Measurements from ENCODE around the gene SNTG2. TPM values are rescaled to one million over a fixed set of nuclear protein-coding genes. Genes with fewer than 3 reads are reported as not detected.
"Not testable (repeated sequence)": the region's sequence is repeated elsewhere in the genome, so short reads cannot be mapped to it uniquely, and the experiment has no call there.

SNTG2 gene
- total RNA-seq, 1 donor from 2014 or later = 0.17 TPM

GRCh38 chr2:1101982-1102590 lies 151.4 kb downstream of the SNTG2 start:
- no peak for DNase-seq

GRCh38 chr2:1104364-1104763 lies 153.7 kb downstream of the SNTG2 start:
- no peak for DNase-seq

GRCh38 chr2:1106344-1106743 lies 155.7 kb downstream of the SNTG2 start:
- DNase-seq = not testable (repeated sequence)

- DNase-seq = no peak
Measured at GRCh38 chr2:1115843-1116539, 165.3 kb downstream of the SNTG2 start.

GRCh38 chr2:1117569-1117968 lies 166.9 kb downstream of the SNTG2 start:
- DNase-seq = no peak

GRCh38 chr2:1125217-1125616 lies 174.6 kb downstream of the SNTG2 start:
- DNase-seq = no peak

- no peak for DNase-seq
Measured at GRCh38 chr2:1125633-1126370, 175.2 kb downstream of the SNTG2 start.

GRCh38 chr2:1129982-1130381 lies 179.3 kb downstream of the SNTG2 start:
- no peak for DNase-seq

- DNase-seq = no peak
Measured at GRCh38 chr2:1130922-1131321, 180.3 kb downstream of the SNTG2 start.

GRCh38 chr2:1132328-1132969 lies 181.8 kb downstream of the SNTG2 start:
- no peak for DNase-seq

GRCh38 chr2:1133896-1134295 lies 183.2 kb downstream of the SNTG2 start:
- not testable (repeated sequence) for DNase-seq

- no peak for DNase-seq
Measured at GRCh38 chr2:1134629-1135028, 184.0 kb downstream of the SNTG2 start.

GRCh38 chr2:1136067-1136466 lies 185.4 kb downstream of the SNTG2 start:
- DNase-seq = no peak

- DNase-seq = peak; percentile 2
Measured at GRCh38 chr2:1136846-1137245, 186.2 kb downstream of the SNTG2 start.

GRCh38 chr2:1137264-1137663 lies 186.6 kb downstream of the SNTG2 start:
- no peak for DNase-seq

GRCh38 chr2:1137913-1138391 lies 187.3 kb downstream of the SNTG2 start:
- no peak for DNase-seq

- peak; percentile 5 for DNase-seq
Measured at GRCh38 chr2:1140389-1141003, 189.8 kb downstream of the SNTG2 start.

- no peak for DNase-seq
Measured at GRCh38 chr2:1141079-1141478, 190.4 kb downstream of the SNTG2 start.

- DNase-seq = no peak
Measured at GRCh38 chr2:1143129-1143528, 192.5 kb downstream of the SNTG2 start.

GRCh38 chr2:1147873-1148612 lies 197.4 kb downstream of the SNTG2 start:
- no peak for DNase-seq

GRCh38 chr2:1150724-1151511 lies 200.3 kb downstream of the SNTG2 start:
- DNase-seq = no peak

All from dermis blood vessel endothelial cell (primary cell).